ENCODE data around the gene ALPI.

Gene ALPI

GRCh38 chr2:232460171-232460570 lies 4.2 kb downstream of the ALPI start:
- no peak for DNase-seq (ENCODE audit: low read depth in 2 of 2)

GRCh38 chr2:232463701-232464543 lies 8.0 kb downstream of the ALPI start:
- DNase-seq (ENCODE audit: low read depth in 2 of 2): no peak

- no peak for DNase-seq (ENCODE audit: low read depth in 2 of 2)
Observed at GRCh38 chr2:232464544-232464885, 8.6 kb downstream of the ALPI start.

- DNase-seq (ENCODE audit: low read depth in 2 of 2): no peak
Observed at GRCh38 chr2:232465061-232465460, 9.1 kb downstream of the ALPI start.

- DNase-seq (ENCODE audit: low read depth in 2 of 2): no peak
Observed at GRCh38 chr2:232466221-232466620, 10.3 kb downstream of the ALPI start.

DNA sequence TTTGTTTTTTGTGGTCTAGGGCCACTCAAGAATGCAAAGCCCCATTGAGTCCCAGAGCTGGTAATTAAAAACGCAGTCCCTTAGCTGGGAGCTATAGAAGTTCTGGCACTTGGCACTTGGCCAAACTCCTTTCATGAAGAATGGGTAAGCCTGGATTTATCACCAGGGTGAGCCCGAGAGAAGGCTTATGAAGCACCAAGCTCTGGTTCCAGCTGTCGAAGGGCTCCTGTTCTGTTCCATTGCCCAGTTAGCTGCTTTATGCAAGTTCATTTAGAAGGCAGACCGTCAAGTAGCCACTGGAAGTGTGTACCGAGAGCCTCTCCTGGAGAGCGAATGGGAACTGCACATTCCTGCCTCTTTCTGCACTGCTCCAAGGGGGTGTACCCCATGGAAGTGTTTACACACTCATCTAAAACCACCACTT lies 17.5 kb downstream of the ALPI start:
- DNase-seq (ENCODE audit: low read depth in 2 of 2): no peak

DNA sequence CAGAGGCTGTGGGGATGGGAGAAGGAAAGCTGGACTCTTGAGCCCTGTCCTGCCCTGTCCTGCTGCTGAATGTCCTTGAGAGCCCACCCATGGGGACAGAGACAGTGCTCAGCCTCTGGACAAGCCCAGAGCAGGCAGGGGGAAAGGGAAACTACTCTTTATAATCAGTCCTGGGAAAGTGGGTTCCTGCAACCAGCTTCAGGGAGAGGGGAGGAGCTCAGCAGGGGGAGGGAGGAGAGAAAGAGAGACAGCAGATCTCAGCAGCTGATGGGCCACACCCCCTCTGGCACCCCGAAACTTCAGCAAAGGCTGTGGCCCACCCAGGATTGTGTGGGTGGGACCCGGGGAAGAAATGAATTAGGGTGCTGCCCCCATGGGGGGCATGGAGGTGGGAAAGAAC lies 20.1 kb downstream of the ALPI start:
- no peak for DNase-seq (ENCODE audit: low read depth in 2 of 2)

DNA sequence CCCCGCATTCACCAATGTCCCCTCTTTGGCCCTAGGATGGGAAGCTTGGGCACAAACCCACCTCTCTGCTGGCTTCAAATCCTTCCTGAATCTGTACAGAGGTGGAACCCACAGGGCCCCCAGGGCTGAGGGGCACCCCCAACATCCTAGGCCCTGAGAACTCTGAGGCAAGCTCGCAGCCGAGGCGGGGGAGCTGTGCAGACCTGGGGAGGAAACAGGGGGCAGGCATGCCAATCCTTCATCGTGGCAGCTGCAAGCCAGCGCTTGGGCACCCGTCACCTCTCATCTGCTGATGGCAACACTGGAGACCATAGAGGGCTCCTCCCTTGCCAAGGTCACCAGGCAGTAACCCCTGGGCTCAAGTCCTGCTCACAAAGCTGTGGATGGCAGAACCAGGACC lies 20.8 kb downstream of the ALPI start:
- no peak for DNase-seq (ENCODE audit: low read depth in 2 of 2)

DNA sequence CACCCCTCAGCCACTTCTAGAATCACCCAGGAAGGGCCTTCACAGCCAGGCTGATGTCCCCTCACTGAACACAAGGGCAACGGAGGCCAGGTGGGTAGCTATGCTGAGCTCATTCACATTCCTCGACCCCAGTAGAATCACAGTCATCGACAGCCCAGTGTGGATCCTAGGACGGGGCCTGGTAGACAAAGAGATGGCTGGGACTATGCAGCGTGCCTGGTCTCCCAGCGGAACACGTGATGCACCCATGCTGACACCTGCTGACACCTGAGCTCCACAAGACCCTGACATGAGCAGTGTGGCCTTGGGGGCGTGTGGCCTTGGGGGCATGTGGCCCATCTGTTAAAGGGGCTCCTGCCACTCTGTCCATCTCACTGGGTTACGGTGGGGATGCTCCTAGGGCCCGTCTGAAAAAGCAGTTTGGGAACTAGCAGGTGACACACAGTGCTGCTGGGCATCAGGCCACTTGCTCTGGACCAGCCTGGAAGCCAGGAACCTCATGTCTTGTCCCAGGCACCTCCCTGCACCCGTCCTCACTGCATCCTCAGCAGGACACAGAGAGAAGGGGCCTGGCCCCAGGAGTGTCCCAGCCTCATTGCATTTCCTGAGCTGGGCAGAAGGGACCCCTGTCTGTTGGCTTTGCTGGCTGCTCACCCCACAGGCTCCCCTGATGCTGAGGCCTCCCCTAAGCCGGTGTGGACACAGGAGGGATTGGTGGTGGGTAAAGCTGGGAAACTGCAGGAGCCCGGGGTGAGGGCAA lies 22.0 kb downstream of the ALPI start:
- DNase-seq (ENCODE audit: low read depth in 2 of 2): no peak

GRCh38 chr2:232478571-232479340 lies 22.8 kb downstream of the ALPI start:
- DNase-seq (ENCODE audit: low read depth in 2 of 2): no peak

- no peak for DNase-seq (ENCODE audit: low read depth in 2 of 2)
Observed at GRCh38 chr2:232479341-232480200, 23.6 kb downstream of the ALPI start.

GRCh38 chr2:232480201-232481190 lies 24.5 kb downstream of the ALPI start:
- no peak for DNase-seq (ENCODE audit: low read depth in 2 of 2)

DNA sequence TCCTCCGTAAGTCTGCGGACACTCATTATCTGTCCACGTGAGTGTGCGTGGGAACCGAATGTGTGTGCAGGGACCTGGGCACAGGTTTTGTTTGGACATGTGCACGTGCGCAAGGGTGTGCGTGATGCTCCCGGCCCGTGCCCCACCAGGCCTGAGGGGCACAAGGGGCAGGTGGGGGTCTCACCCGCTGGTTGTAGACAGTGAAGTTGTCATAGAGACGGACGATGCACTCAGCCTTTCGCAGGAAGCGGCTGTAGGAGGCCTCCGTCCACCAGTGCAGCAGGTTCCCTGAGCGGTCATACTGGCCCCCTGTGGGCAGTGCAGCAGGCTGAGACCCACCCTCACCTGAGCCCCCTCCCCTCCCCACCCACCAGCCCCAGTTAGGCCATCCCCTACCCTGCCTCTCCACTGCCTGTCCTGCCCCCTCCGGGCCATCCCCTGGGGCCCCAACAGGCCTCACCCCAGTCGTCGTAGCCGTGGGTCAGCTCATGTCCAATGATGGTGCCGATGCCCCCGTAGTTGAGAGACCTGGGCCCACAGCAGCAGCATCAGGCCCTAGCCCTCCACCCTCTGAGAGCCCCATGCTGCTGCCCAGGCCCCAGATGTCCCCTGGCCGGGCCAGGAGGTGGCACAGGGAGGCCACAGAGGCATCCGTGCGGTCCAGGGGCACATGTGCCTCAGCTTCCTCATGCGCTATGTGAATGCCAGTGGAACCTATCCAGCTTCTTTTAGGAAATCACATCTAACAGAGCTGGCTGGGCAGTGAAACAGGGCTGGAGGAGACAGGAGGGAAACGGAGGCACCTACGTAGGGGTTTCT lies 25.6 kb downstream of the ALPI start:
- DNase-seq (ENCODE audit: low read depth in 2 of 2): no peak

DNA sequence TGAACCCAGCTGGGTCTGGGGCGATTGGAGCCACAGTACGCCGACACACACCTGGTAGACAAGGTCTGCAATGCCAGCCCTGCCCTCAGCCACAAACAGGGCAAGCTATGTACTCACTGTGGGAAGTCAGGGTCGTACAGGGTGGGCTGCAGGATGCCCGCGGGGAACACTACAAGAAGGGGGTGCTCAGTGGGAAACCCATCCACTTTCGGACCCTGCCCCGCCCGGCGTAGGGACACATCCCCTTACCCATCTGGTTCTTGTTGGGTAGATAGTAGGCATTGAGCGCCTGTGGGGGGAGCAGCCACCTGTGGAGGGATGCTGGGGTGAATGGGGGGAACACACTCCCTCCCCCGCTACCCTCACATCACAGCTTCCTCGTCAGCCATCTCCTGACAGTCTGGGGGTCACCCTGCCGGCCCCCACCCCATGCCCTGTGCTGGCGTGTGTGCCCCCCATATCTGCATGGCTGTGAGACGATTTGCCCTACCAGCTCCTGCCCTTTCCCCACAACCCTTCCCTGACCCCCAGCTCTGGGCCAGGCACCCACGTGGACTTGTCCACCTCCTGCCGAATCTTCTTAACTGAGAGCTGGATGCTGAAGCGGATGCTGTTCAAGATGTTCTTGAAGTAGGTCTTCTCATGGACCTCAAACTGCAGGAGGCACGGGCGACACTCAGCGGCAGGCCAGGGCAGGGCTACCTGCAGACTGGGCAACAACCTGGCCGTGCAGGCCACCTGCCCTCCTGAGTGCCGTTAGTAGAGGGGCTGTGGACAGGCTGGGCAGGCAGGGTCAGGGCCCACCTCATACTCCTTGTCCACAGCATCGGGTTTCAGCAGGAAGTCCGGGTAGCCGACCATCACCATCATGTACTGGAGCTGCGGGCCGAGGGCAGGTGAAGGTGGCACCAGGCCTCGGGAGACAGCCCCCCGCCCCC lies 26.6 kb downstream of the ALPI start:
- DNase-seq (ENCODE audit: low read depth in 2 of 2): no peak

DNA sequence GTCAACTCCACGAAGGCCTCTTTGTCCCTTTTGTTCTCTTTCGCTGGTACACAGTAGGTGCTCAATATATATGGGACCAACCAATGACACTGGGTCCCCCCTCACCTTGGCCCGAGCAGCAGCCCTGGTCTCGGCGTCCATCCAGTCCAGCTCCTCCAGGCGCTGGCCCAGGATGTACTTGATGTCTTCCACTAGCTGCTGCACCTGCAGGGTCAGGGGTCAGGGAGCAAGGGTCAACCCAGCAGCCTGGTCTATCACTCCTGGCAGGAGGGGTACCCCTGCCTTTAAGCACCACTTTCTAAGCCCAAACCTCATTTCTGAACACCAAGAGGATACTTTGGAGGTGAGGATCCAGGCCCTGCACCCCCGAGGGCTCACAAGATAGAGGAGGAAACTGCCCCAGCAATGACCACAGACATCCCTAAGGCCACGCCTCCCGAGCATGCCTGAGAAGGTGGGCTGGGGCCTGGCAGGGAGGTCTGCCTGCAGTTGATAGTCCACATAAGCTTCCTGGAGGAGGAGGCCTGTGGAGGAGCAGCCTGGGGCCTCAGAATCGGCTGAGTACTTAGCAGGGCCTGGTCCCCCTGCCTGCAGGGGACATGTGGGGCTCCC lies 27.5 kb downstream of the ALPI start:
- DNase-seq (ENCODE audit: low read depth in 2 of 2): no peak

DNA sequence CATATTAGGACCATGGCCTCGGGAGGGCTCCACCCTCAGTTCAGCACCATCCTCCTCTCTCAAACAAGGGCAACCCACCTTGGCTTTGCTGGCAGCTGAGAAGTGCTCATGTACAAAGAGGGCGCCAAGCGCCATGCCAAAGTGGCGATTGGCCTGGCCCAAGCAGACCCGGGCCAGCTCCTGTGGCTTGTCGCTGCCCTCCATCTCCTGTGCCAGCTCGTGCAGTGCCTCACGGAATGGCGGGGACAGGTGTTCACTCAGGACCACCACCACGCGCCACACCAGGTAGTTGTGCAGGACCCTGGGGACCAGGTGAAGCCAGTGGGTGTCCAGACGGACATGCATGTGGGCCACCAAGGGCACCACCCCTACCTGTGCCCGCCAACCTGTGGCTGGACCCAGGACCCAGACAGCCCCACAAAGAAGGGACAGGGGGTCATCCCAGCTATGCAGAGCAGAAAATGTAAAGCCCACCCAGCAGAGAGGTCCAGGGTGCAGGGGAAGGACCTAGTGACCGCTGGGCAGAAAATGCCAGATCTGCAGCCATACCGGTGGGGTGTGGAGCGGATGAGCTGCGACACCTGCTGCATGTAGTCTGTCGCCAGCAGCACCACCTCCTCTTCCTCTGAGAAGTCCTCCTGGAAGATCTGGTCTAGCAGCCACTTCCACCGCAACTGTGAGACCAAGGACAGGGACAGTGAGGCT lies 28.1 kb downstream of the ALPI start:
- DNase-seq (ENCODE audit: low read depth in 2 of 2): no peak
